Measurements from ENCODE around the gene ZNF785.
"Not testable (repeated sequence)": the region's sequence is repeated elsewhere in the genome, so short reads cannot be mapped to it uniquely, and the experiment has no call there.

The ZNF785 gene

GRCh38 chr16:30585400-30586191, at the start of gene ZNF785:
ZNF785 (minus strand) TSS chr16:30585697; CDS start chr16:30585611, 86 bp downstream.
- no peaks in the 10 kb centered on the region for H3K27me3 ChIP-seq (ENCODE audit: insufficient read depth, low read length)
- H3K79me2 ChIP-seq (ENCODE audit: control insufficient read depth, insufficient read depth, low read length, unreplicated experiment), result peaks cover 48% of the 10 kb centered on the region
- peaks cover 4% of the 10 kb centered on the region; the same call in 1 of the 2 replicates for H3K36me3 ChIP-seq (ENCODE audit: insufficient read depth, low read length)
- peak within 1 kb of the TSS; percentile 98 for H3K4me3 ChIP-seq (ENCODE audit: low read depth, low read length)
- peak within 1 kb of the TSS; percentile 57 for H3K27ac ChIP-seq (ENCODE audit: low read depth, low read length)
- H3K4me1 ChIP-seq (ENCODE audit: control insufficient read depth, insufficient read depth, low read length, unreplicated experiment), result peaks cover 5% of the 10 kb centered on the region
- peak within 1 kb of the TSS; percentile 86 for H2AFZ ChIP-seq (ENCODE audit: low read length, unreplicated experiment)

GRCh38 chr16:30633526-30633925, 48.0 kb upstream of the ZNF785 start:
- H3K27me3 ChIP-seq (ENCODE audit: insufficient read depth, low read length), result no peaks in the 10 kb centered on the region
- peak overlapping the region; percentile 76 for H2AFZ ChIP-seq (ENCODE audit: low read length, unreplicated experiment)
- peak overlapping the region; percentile 92 for H3K4me3 ChIP-seq (ENCODE audit: low read depth, low read length)
- peak overlapping the region; percentile 65 for H3K27ac ChIP-seq (ENCODE audit: low read depth, low read length)
- H3K4me1 ChIP-seq (ENCODE audit: control insufficient read depth, insufficient read depth, low read length, unreplicated experiment), result peaks cover 5% of the 10 kb centered on the region
- H3K79me2 ChIP-seq (ENCODE audit: control insufficient read depth, insufficient read depth, low read length, unreplicated experiment), result peaks cover 11% of the 10 kb centered on the region
- H3K36me3 ChIP-seq (ENCODE audit: insufficient read depth, low read length), result no peaks in the 10 kb centered on the region

GRCh38 chr16:30632454-30632853, 47.0 kb upstream of the ZNF785 start:
- H3K4me3 ChIP-seq (ENCODE audit: low read depth, low read length); H3K27me3 ChIP-seq (ENCODE audit: insufficient read depth, low read length); H2AFZ ChIP-seq (ENCODE audit: low read length, unreplicated experiment); H3K36me3 ChIP-seq (ENCODE audit: insufficient read depth, low read length); H3K27ac ChIP-seq (ENCODE audit: low read depth, low read length); H3K4me1 ChIP-seq (ENCODE audit: control insufficient read depth, insufficient read depth, low read length, unreplicated experiment): not testable (repeated sequence)
- H3K79me2 ChIP-seq (ENCODE audit: control insufficient read depth, insufficient read depth, low read length, unreplicated experiment), result peaks cover 11% of the 10 kb centered on the region

GRCh38 chr16:30628628-30629540, 43.4 kb upstream of the ZNF785 start:
- no peaks in the 10 kb centered on the region for H3K36me3 ChIP-seq (ENCODE audit: insufficient read depth, low read length)
- H3K27ac ChIP-seq (ENCODE audit: low read depth, low read length), result no peak overlapping the region
- H3K4me3 ChIP-seq (ENCODE audit: low read depth, low read length), result no peak overlapping the region
- H3K27me3 ChIP-seq (ENCODE audit: insufficient read depth, low read length), result no peaks in the 10 kb centered on the region
- H3K4me1 ChIP-seq (ENCODE audit: control insufficient read depth, insufficient read depth, low read length, unreplicated experiment), result no peaks in the 10 kb centered on the region
- no peak overlapping the region for H2AFZ ChIP-seq (ENCODE audit: low read length, unreplicated experiment)
- H3K79me2 ChIP-seq (ENCODE audit: control insufficient read depth, insufficient read depth, low read length, unreplicated experiment), result no peaks in the 10 kb centered on the region

GRCh38 chr16:30626236-30626635, 40.7 kb upstream of the ZNF785 start:
- H3K4me3 ChIP-seq (ENCODE audit: low read depth, low read length), result no peak overlapping the region
- peaks cover 9% of the 10 kb centered on the region; the same call in 1 of the 2 replicates for H3K27me3 ChIP-seq (ENCODE audit: insufficient read depth, low read length)
- H3K27ac ChIP-seq (ENCODE audit: low read depth, low read length), result no peak overlapping the region
- no peaks in the 10 kb centered on the region for H3K4me1 ChIP-seq (ENCODE audit: control insufficient read depth, insufficient read depth, low read length, unreplicated experiment)
- no peak overlapping the region for H2AFZ ChIP-seq (ENCODE audit: low read length, unreplicated experiment)
- H3K79me2 ChIP-seq (ENCODE audit: control insufficient read depth, insufficient read depth, low read length, unreplicated experiment), result no peaks in the 10 kb centered on the region
- no peaks in the 10 kb centered on the region for H3K36me3 ChIP-seq (ENCODE audit: insufficient read depth, low read length)

- H3K27ac ChIP-seq (ENCODE audit: low read depth, low read length), result no peak overlapping the region
- H3K4me3 ChIP-seq (ENCODE audit: low read depth, low read length), result no peak overlapping the region
- H3K79me2 ChIP-seq (ENCODE audit: control insufficient read depth, insufficient read depth, low read length, unreplicated experiment), result no peaks in the 10 kb centered on the region
- no peaks in the 10 kb centered on the region for H3K4me1 ChIP-seq (ENCODE audit: control insufficient read depth, insufficient read depth, low read length, unreplicated experiment)
- H3K36me3 ChIP-seq (ENCODE audit: insufficient read depth, low read length), result no peaks in the 10 kb centered on the region
- H2AFZ ChIP-seq (ENCODE audit: low read length, unreplicated experiment), result no peak overlapping the region
- H3K27me3 ChIP-seq (ENCODE audit: insufficient read depth, low read length), result peaks cover 9% of the 10 kb centered on the region; the same call in 1 of the 2 replicates
Observed at GRCh38 chr16:30623536-30624283, 38.2 kb upstream of the ZNF785 start.

- Histone ChIP-seq H3K36me3 (ENCODE audit: insufficient read depth, low read length) (no peaks in the 10 kb centered on the region), H2AFZ (ENCODE audit: low read length, unreplicated experiment) (no peak overlapping the region), H3K79me2 (ENCODE audit: control insufficient read depth, insufficient read depth, low read length, unreplicated experiment) (no peaks in the 10 kb centered on the region), H3K4me3 (ENCODE audit: low read depth, low read length) (no peak overlapping the region), H3K27ac (ENCODE audit: low read depth, low read length) (no peak overlapping the region), H3K27me3 (ENCODE audit: insufficient read depth, low read length) (peaks cover 9% of the 10 kb centered on the region; the same call in 1 of the 2 replicates), H3K4me1 (ENCODE audit: control insufficient read depth, insufficient read depth, low read length, unreplicated experiment) (no peaks in the 10 kb centered on the region)
Observed at GRCh38 chr16:30622455-30623032, 37.0 kb upstream of the ZNF785 start.

GRCh38 chr16:30621765-30622164, 36.3 kb upstream of the ZNF785 start:
- Histone ChIP-seq H3K79me2 (ENCODE audit: control insufficient read depth, insufficient read depth, low read length, unreplicated experiment) (no peaks in the 10 kb centered on the region), H3K4me1 (ENCODE audit: control insufficient read depth, insufficient read depth, low read length, unreplicated experiment) (no peaks in the 10 kb centered on the region), H3K27ac (ENCODE audit: low read depth, low read length) (no peak overlapping the region), H3K4me3 (ENCODE audit: low read depth, low read length) (no peak overlapping the region), H3K27me3 (ENCODE audit: insufficient read depth, low read length) (peaks cover 9% of the 10 kb centered on the region; the same call in 1 of the 2 replicates), H2AFZ (ENCODE audit: low read length, unreplicated experiment) (no peak overlapping the region), H3K36me3 (ENCODE audit: insufficient read depth, low read length) (no peaks in the 10 kb centered on the region)

GRCh38 chr16:30620169-30620568, 34.7 kb upstream of the ZNF785 start:
- H3K27ac ChIP-seq (ENCODE audit: low read depth, low read length), result no peak overlapping the region
- H3K79me2 ChIP-seq (ENCODE audit: control insufficient read depth, insufficient read depth, low read length, unreplicated experiment), result no peaks in the 10 kb centered on the region
- no peaks in the 10 kb centered on the region for H3K4me1 ChIP-seq (ENCODE audit: control insufficient read depth, insufficient read depth, low read length, unreplicated experiment)
- peaks cover 9% of the 10 kb centered on the region; the same call in 1 of the 2 replicates for H3K27me3 ChIP-seq (ENCODE audit: insufficient read depth, low read length)
- no peak overlapping the region for H3K4me3 ChIP-seq (ENCODE audit: low read depth, low read length)
- H2AFZ ChIP-seq (ENCODE audit: low read length, unreplicated experiment), result no peak overlapping the region
- H3K36me3 ChIP-seq (ENCODE audit: insufficient read depth, low read length), result no peaks in the 10 kb centered on the region

- Histone ChIP-seq H2AFZ (ENCODE audit: low read length, unreplicated experiment) (no peak overlapping the region), H3K79me2 (ENCODE audit: control insufficient read depth, insufficient read depth, low read length, unreplicated experiment) (no peaks in the 10 kb centered on the region), H3K4me1 (ENCODE audit: control insufficient read depth, insufficient read depth, low read length, unreplicated experiment) (no peaks in the 10 kb centered on the region), H3K27ac (ENCODE audit: low read depth, low read length) (no peak overlapping the region), H3K36me3 (ENCODE audit: insufficient read depth, low read length) (no peaks in the 10 kb centered on the region), H3K4me3 (ENCODE audit: low read depth, low read length) (no peak overlapping the region), H3K27me3 (ENCODE audit: insufficient read depth, low read length) (peaks cover 9% of the 10 kb centered on the region; the same call in 1 of the 2 replicates)
Observed at GRCh38 chr16:30619638-30620037, 34.1 kb upstream of the ZNF785 start.

Measured in ACC112 (cell line).